Endometrium (tissue), 2 donors: ENCODE data around the gene IL36RN.
"Not testable (repeated sequence)": the region's sequence is repeated elsewhere in the genome, so short reads cannot be mapped to it uniquely, and the experiment has no call there.

Experiments used
- FAIRE-seq: peaks from 2 replicates; lab custom pipeline; 2012; peaks lifted over from hg19 to GRCh38; lab: Jason Lieb, UNC
- donor health status: control.
- donor health status: control.

IL36RN gene

DNA sequence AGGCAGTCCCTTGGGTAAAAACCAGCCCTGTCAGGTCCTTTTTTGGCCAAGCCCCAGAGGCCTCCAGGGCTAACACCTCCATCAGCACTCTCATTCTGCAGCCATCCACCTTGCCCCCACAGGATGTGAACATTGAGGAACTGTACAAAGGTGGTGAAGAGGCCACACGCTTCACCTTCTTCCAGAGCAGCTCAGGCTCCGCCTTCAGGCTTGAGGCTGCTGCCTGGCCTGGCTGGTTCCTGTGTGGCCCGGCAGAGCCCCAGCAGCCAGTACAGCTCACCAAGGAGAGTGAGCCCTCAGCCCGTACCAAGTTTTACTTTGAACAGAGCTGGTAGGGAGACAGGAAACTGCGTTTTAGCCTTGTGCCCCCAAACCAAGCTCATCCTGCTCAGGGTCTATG, 16.0 kb downstream of the IL36RN start:
- FAIRE-seq: no peak

DNA sequence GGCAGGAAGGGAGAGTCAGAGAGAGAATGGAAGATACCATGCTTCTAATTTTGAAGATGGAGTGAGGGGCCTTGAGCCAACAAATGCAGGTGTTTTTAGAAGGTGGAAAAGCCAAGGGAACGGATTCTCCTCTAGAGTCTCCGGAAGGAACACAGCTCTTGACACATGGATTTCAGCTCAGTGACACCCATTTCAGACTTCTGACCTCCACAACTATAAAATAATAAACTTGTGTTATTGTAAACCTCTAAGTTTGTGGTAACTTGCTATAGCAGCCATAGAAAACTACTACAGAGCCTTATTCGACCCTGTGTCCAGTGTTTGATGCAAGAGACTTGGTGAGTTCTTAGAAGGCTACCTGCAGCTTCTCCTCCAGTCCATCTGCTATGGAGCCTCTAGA, 16.6 kb downstream of the IL36RN start:
- FAIRE-seq: no peak

DNA sequence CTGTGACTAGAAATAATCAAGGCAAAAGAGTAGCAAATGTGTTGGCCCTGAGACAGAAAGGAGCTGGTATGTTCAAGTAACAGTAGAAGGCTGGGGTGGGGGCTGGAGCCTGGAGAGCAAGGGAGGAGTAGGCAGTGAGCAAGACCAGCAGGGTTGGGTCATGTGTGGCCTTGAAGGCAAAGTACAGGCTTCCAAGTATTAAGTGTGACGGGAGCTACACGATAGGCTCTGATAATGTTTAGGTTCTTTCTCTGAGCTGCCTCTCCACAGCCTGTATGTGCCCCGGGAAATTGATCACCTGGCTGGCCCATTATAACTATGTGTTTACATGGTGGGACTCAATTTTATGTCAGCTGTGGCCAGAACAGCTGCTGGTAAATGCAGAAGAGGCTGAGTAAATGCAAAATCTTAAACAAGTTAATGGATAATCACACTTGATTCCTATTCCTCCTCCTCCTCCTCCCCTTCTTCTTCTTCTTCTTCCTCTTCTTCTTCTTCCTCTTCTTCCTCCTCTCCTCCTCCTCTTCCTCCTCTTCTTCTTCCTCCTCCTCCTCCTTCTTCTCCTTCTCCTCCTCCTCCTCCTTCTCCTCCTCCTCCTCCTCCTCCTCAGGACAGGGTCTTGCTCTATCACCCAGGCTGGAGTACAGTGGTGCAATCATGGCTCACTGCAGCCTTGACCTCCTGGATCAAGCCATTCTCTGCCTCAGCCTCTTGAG, 18.1 kb downstream of the IL36RN start:
- no peak for FAIRE-seq

DNA sequence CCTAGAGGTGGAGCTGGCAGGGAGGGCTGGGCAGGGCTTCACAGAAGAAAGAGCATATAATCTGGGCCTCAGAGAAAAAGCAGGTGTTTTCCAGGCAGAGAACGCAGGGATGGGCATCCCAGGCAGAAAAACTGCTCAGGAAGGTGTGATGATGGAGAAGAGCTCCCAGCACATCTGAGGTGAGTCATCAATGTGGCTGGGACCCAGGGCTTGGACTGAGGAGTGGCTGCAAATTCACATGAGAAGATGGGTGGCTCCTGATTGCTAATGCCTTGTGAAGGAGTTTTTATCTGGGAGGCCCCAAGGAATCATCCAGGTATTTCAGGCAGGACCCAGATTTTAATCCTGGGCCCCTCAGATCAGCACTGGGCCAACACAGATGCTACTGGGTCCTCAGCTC, 18.9 kb downstream of the IL36RN start:
- no peak for FAIRE-seq

DNA sequence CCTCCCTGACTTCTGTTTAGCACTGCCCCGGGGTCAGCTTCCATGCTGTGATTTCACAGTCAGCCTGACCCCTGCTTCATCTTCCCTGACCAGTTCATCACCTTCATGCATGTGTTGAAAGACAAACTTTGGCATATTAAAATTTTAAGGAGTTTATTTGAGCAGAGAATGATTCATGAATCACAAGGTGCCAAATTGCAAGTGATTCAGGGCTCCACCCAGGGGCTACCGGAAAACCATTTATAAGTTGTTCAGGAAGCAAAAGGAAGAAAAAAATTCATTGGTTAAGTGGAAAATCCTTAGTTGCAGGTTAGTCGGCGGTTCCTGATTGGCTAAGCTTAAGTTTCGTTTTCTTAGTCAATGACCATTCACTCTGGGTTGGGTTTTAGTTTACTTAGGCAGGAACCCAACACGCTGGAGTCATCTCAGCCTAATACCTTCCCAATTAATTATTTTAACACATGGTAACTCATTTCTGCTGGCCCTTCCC, 19.4 kb downstream of the IL36RN start:
- FAIRE-seq: no peak

DNA sequence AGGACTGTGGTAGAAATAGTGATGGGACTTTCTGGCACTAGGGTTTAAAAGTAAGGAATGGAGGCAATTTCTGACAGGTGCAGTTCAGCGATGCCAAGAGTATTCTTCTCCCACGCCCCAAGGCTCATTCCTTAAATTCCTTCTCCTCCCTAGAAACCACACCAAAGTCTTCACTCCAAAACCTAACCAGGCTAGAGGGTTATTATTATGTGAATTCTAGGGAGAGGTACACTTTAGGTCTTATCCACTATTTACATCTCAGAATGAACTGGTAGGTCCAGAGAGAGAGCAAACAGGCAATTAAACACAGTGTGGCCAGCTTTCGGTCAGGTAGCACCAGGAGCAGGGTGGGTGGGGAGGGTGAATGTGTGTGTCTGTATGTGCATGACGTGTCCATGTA, 20.1 kb downstream of the IL36RN start:
- FAIRE-seq: no peak

DNA sequence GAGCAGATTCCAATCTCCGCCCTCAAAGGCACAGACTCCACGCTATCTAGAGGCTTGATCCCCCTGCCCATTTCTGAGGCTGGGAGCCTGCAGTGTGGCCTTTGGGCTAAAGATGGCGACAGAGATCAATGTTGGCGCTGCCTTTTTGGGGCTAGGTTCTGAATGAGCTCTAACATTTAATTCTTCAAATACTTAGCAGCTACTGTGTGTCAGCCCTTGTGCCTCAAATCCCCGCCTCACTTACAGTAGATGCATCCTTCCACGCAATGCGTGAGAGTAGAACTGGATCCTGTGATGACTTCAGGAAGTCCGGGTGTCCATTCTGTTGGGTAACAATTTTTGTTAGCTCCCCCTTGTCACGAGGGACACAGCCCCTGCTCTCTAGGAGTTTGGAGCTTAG, 21.1 kb downstream of the IL36RN start:
- FAIRE-seq: no peak

DNA sequence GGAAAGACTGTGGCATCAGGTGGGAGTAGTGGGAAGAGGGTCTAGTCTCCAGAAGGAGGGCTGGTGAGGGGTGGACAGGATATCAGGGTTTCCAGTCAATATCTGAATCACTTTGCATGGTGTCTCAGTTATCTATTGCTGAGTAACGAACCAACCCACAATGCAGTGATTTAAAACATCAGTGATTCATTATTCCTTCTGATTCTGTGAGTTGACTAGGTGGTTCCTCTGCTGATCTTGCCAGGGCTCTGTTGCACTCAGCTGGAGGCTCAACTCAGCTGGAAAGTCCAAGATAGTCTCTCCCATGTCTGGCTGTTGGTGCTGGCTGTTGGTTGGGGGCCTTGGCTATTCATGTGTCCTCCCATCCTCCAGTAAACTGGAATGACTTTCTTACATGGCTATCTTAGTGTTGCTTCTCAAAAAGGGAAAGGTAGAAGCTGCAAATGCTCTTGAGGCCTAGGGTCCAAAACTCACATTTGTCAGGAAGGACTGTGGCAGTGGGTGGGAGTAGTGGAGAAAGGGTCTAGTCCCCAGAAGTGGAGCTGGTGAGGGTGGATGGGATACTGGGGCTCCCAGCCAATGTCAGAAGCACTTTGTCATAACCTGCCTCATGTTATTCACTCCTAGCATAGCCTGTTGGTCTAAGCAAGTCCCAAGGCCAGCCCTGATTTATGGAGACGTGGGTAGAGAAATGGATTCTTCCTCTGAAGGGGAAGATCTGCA, 22.7 kb downstream of the IL36RN start:
- FAIRE-seq: no peak

DNA sequence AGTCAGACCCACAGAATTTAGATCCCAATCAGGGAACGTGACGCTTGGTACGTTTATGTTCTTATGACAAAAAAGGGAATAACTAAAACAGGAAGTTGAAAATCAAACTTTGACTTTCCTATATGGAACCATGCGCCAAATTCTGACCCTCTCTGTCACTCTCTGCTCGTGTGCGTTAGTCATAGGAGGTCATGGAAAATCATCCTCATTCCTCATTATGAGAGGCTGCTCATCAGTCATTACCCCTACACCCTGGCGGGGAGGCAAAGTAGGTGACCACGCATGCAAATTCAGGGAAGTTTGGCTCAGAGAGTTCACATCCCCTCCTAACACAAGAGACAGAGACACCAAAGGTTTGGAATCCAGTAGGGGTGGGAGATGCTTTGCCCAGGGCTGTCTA, 24.3 kb downstream of the IL36RN start:
- no peak for FAIRE-seq

DNA sequence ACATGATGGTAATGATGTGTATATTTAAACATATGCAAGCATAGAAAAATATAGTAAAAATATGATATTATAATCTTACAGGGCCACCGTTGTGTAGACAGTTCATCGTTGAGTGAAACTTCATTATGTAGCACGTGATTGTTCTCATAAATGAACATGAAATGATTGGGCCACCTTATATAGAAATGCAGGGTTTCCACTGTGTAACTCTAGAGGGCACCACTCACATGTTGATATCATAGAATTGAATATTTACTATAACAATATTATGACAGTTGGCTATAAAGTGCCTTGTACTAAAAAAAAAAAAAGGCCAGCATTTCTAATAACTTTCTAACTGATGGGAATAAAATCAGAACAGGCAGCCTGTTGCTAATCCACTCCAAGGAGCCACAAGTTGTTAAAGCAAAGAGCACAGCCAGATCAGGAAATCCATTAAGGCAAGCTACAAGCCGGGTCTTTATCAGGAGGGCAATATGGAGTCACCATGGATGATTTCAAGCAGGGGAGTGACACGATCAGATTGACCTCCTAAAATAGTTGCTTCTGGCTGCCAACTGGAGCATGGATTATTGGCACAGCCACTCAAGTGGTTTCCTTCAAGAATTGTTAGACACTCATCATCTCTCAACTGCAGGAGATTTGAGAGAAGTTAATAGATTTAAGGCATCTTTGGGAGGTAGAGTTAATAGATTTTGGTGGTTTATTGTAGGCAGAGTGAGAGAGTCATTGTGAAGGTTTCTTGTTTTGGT, 25.4 kb downstream of the IL36RN start:
- FAIRE-seq: no peak

DNA sequence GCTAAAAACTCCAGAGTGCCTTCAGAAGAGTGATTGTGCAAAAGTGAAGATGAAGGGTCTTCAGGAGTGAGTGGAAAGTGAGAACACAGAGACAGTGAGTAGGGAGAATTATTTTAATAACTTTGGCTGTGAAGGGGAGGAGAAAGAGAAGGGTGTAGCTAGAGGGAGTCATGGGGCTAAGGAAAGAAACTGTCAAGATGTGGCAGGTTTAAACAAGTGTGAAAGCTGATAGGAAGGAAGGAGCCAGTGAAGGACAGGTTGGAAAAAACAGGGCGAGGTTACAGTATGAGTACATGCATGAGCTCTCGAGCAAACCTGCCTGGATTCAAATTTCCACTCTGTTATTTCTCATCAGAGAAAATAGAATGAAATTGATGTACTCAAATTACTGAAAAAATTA, 26.5 kb downstream of the IL36RN start:
- FAIRE-seq: no peak

DNA sequence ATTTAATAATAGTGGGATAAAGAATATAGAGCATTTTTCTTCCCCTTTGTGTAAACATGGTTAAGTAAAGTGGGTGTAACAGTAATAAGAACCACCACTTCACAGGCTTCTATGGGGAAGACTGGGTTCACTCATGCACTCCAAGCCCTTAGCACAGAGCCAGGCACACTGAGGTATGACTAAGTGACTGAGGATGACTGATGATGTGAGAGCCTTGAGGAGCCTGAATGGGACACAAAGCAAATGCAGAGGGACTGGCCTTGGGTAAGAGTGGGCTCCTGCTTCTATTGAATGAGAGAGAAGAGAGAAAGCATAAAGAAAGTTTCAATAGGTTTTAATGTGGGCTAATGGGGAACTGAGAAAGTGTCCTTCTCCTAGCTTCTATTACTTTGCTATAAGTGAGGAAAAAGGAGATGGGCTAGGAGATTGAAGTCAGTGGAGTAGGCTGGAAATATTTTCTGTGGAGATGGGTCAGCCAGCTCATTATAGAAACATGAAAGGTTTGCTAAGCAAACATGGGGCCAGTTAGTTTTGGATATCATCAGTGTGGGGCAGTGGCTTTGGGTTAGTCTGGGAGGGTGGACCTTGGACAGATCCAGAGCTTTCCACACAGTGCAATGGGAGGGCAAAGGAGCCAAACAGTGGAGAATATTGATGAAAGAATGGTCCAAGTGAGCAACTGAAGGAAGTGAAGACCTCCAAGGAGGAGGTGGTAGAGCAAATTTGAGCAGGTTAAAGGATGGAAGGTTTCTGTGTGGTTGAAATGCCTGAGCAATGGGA, 29.4 kb downstream of the IL36RN start:
- no peak for FAIRE-seq

DNA sequence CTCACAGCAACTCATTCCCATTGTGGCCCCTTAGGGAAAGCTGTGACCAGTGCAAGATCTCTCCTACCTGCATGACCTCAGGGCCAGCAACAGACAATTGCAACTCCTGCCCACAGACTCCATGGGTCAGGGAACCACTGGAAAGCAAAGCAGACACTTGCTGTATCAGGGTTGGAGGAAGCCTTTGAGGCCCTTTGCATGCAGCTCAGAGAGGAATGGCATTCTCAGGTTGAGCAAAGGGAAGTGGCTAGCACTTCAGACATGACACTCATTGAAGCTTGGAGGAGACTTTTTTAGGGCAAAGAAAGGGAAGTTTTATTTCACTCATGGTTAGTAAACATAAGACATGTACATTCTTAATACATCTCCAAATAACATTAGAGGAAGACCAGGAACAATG, 30.9 kb downstream of the IL36RN start:
- no peak for FAIRE-seq

DNA sequence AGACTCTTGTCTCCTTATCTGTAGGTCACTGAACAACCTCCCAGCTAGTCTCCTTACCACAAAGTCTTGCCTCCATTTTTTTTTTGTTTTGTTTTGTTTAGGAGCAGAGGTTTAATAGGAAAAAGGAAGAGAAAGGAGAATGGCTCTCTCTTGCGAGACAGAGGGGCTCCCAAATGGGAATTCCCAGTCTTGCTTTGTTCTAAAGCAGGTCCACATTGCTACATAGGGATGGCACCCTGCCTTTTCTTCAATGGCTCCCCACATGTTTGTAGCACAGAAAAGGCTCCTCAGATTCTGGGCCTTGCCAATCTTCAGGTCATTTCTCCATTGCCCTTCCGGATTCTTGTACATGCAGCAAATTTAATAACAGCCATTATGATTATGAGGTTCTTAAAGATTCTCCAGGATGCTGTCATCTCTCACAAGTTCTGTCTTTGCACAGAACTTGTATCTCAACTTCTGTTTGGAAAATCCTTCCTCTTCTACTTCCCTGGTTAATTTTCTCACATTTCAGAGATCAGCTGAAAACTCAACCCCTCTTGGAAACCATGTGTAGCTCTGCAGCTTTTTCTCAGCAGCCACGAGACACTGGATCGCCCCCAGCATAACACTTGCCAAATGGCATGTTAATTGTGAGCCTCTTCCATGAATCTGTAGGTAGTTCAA, 32.4 kb downstream of the IL36RN start:
- no peak for FAIRE-seq

DNA sequence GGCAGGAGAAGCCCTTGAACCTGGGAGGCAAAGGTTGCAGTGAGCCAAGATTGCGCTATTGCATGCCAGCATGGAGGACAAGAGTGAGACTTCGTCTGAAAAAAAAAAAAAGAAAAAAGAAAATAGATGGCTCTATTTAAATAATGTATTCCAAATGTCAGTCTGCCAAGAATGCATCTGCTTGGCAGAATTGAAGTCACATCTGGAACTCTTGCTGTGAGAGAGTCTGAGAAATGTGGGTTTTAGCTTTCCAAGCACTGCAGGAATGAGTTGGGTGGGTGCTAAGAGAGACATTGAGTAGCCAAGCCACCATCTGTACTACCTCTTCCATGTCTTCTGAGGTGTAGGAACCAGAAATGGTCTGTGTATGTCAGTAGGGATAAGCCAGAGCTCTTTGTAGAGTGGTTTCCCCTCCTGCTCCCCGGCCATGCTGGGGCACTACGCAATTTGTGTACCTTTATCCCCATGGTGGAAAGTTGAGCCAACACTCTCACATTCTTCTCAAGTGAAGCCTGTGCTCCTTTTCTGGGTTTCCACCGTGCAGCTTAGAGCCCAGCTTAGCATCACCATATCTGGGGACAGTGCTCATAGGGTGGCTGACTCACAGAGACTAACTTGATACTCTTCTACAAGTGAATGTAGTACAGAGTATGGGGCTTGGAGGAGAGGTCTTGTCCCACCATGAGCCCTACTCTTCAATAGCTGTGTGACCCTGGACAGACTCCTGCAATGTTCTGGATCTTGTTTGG, 34.0 kb downstream of the IL36RN start:
- no peak for FAIRE-seq

DNA sequence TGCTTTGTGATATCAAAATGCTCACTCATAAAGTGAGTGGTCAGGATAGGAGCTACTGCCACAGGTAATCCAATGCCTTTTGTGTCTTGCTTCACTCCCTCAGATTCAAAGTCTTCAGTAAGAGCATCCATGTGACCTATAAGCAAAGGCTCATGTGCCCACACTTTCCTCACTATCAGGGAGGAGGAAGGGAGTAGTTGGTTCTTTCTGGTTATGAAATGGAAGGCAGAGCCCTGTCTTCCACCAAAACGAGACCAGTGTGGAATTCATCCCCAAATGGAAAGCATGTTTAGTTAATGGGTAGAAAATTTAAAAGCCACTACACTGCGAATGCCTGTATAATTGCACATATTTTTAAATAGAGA, 34.6 kb downstream of the IL36RN start:
- no peak for FAIRE-seq

DNA sequence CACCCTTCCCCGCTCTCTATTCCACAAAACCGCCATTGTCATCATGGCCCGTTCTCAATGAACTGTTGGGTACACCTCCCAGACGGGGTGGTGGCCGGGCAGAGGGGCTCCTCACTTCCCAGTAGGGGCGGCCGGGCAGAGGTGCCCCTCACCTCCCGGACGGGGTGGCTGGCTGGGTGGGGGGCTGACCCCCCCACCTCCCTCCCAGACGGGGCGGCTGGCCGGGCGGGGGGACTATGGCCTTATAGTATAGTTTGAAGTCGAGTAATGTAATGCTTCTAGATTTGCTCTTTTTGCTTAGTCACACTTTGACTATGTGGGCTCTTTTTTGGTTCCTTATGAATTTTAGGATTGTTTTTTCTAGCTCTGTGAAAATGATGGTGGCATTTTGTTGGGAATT, 37.3 kb downstream of the IL36RN start:
- not testable (repeated sequence) for FAIRE-seq

DNA sequence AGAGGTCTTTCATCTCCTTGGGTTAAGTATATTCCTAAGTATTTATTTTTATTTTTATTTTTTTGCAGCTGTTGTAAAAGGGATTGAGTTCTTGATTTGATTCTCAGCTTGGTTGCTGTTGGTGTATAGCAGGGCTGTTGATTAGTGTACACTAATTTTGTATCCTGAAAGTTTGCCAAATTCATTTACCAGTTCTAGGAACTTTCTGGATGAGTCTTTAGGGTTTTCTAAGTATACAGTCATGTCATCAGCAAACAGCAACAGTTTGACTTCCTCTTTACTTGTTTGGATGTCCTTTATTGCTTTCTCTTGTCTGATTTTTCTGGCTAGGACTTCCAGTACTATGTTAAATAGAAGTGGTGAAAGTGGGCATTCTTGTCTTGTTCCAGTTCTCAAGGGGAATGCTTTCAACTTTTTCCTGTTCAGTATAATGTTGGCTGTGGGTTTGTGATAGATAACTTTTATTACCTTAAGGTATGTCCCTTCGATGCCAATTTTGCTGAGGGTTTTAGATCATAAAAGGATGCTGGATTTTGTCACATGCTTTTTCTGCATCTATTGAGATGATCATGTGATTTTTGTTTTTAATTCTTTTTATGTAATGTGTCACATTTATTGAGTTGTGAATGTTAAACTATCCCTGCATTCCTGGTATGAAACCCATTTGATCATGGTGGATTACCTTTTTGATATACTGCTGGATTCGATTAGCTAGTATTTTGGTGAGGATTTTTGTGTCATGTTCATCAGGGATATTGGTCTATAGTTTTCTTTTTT, 38.0 kb downstream of the IL36RN start:
- not testable (repeated sequence) for FAIRE-seq

DNA sequence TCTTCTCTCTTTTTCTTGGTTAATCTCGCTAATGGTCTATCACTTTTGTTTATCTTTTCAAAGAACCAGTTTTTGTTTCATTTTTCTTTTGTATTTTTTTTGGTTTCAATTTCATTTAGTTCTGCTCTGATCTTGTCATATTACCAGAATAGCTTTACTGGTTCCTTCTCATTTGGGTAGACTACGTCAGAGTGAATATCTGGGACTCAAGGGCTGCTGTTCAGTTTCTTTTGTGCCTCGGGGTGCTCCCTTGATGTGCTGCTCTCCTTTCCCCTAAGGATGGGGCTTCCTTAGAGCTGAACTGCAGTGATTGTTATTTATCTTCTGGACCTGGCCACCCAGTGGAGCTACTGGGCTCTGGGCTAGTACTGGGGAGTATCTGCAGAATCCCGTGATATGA, 39.0 kb downstream of the IL36RN start:
- no peak for FAIRE-seq

DNA sequence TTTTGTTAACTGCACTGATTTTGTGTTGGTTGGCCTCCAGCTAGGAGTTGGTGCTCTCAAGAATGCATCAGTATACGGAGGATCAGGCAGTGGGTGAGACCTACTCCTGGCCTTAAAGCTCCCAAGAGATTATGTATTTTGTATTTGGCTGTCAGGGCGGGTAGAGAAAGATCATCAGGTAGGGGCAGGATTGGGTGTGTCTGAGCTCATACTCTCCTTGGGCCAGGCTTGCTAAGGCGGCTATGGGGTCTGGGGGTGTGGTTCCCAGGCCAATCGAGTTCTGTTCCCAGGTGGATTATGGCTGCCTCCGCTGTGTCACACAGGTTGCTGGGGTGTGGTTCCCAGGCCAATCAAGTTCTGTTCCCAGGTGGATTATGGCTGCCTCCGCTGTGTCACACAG, 39.5 kb downstream of the IL36RN start:
- FAIRE-seq: no peak
